HT-29 (cell line): ENCODE measurements around the gene CGNL1. TPM values are rescaled to one million over a fixed set of nuclear protein-coding genes. Genes with fewer than 3 reads are reported as not detected.

ENCODE experiments used
- DNase-seq: peaks from one replicate; pipeline ENCODE4 v3.0.0-alpha.2; 2015; ENCODE audit warnings: low spot score
- small RNA-seq: library from RNA; depleted of rRNA; stranded (forward); fragments of <200 nt; gene quantifications from one replicate; pipeline ENCODE3, GENCODE V24; 2014
- total RNA-seq: library from RNA; depleted of rRNA; stranded (reverse); fragments of >200 nt; shearing (Covaris generic); gene quantifications from 2 replicates; pipeline ENCODE4 v1.2.3, GENCODE V29; 2014; rRNA removed

CGNL1 gene
- total RNA-seq, 1 experiment from 2014 or later, result 0.36 TPM

GRCh38 chr15:57594479-57594878 is 218.2 kb downstream of the CGNL1 start:
- DNase-seq, result no peak

GRCh38 chr15:57595011-57595866 is 218.9 kb downstream of the CGNL1 start:
- no peak for DNase-seq

- DNase-seq, result no peak
Measured at GRCh38 chr15:57596301-57596855, 220.1 kb downstream of the CGNL1 start.

- no peak for DNase-seq
Measured at GRCh38 chr15:57596978-57597377, 220.7 kb downstream of the CGNL1 start.

GRCh38 chr15:57597431-57597830 is 221.1 kb downstream of the CGNL1 start:
- no peak for DNase-seq

GRCh38 chr15:57598346-57598745 is 222.0 kb downstream of the CGNL1 start:
- DNase-seq, result no peak

GRCh38 chr15:57599296-57599810 is 223.0 kb downstream of the CGNL1 start:
- DNase-seq, result peak; percentile 56

- DNase-seq, result no peak
Measured at GRCh38 chr15:57600197-57600596, 223.9 kb downstream of the CGNL1 start.

Small RNAs within 50 kb of the gene (small RNA-seq; reads per million reads assigned to genes)
- not detected for gene RNU6-844P

Other genes starting within 250 kb of the CGNL1 start
- gene MYZAP, start 215.4 kb downstream of the CGNL1 start, total RNA-seq, result 6.5 and 7.7 TPM in 2 replicates